ENCODE data around the gene KDSR.

Gene KDSR

DNA sequence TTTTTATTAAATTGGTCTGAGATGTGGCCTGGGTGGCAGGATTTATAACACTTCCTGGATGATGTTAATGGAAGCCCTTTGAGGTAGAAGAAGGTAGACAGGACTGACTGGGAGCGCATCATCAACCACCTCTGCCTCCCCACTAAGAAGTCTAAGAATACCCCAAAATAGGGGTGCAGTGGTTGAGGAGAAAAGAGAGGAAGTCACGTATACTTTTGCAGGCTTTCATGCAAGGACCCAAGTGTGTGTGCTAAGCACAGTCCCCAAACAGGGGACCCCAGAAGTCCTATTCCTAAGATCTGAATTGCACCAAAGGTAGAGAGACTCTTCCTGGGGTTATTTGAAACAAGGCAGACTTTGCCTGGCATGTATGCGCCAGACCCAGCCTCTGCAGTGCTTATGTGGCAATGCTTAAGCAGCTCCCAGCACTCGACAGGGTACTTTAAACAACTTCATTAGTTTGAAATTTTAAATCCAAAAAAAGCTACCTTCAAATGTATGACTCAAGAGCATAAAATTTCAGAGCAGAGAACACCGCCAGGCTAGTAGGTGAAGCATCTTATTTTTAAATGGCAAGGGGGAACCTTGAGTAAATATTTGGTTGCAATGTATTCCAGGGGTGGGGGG, 82.7 kb downstream of the KDSR start:
- DNase-seq (ENCODE audit: low read depth in 2 of 2): no peak

DNA sequence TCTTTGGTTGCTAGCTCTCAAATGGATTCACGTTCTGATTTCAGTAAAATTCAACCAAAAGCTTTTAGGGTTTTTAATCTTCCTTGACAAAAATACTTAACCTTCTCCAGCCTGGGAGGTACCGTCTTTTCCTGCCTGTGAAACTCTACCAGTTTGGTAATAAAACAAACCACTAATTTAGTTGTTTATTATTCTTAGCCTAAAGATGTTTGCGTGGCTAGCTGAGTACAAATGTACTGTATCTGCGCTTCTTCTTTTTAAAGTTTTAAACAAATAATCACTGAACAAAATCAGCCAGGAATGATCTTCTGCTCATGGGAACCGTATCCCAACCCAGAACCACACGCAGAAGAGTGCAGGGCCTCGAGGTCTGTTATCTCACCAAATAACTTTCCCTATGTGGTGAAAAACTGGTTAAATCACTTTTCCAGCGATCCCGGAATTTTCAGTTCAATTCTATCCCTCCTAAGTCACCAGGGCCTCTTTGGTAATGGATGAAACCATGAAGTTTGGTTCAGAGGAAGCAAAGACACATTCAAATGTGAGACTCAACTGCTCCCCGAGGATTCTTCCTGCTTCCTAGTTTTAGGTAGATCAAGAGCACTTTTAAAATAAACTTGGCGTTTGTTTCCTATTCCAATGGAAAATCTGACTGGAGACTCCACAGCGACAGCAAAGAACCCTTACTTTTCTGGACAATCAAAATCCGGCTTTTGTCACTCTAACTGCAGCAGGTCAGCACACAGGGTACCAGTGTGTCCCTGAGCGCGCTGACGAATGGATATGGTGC, 83.5 kb downstream of the KDSR start:
- no peak for DNase-seq (ENCODE audit: low read depth in 2 of 2)

DNA sequence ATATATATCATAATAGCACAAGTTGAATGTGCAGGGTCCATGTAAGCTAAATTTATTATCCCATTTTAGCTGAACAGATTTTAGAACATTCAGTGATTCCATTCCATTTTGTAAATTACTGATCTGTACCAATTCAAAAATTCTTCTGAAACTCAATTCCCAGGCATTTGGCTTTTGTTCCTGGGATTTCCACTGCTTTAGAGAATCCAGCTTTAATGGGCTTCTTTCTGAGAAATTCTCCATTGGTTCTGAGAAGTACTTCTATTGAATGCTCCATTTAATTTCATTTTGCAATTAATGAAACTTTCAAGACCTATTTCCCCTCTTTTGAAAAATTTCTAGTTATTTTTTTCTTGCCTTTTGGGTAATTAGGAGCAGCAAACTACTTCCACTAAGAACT, 84.2 kb downstream of the KDSR start:
- no peak for DNase-seq (ENCODE audit: low read depth in 2 of 2)

Measured in stimulated activated CD8-positive, alpha-beta memory T cell treated with anti-CD3 and anti-CD28 coated beads, Interleukin-7, amount 100 ng/mL, for 1 hour (primary cell).